K562 (cell line): ENCODE data around the gene LRRC71.
A peak's percentile ranks its signal among the peaks of the same experiment; 100 is the strongest.

Experiments
- CBFB ChIP-seq: sonication (generic); formaldehyde crosslinking; IDR thresholded peaks from 2 replicates; pipeline ENCODE4 v1.4.0; 2020; ENCODE audit warnings: mild to moderate bottlenecking, missing genetic modification reagents
- CHD4 ChIP-seq: fragments of 200-600 bp; sonication (generic); IDR thresholded peaks from 3 replicates; pipeline ENCODE4 v1.6.1; 2012; ENCODE audit warnings: low read depth, mild to moderate bottlenecking, mixed read lengths, low read length, inconsistent platforms; ENCODE audit not compliant: insufficient read depth, insufficient replicate concordance, poor library complexity, severe bottlenecking
- GTF2F1 ChIP-seq: IDR thresholded peaks from 2 replicates; pipeline ENCODE4 v1.6.1; 2011; ENCODE audit warnings: low read depth, low read length, improper control_type of control experiment
- HMG20B ChIP-seq: fragments of 250-450 bp; sonication (Bioruptor Pico); IDR thresholded peaks from 2 replicates; pipeline ENCODE4 v1.5.0; 2021; ENCODE audit warnings: mild to moderate bottlenecking
- MAFK ChIP-seq: IDR thresholded peaks from 2 replicates; pipeline ENCODE4 v1.6.1; 2011; ENCODE audit warnings: low read length, improper control_type of control experiment
- POLR2A ChIP-seq: fragments of 450-650 bp; conservative IDR thresholded peaks from 2 replicates; pipeline ENCODE4 v1.6.1; 2016
- POLR2AphosphoS5 ChIP-seq: IDR thresholded peaks from 2 replicates; pipeline ENCODE4 v1.6.1; 2011; ENCODE audit warnings: mild to moderate bottlenecking, low read depth, low read length, moderate library complexity; ENCODE audit not compliant: control insufficient read depth, insufficient read depth
- TRIM28 ChIP-seq: fragments of 450-650 bp; IDR thresholded peaks from 2 replicates; pipeline ENCODE4 v1.6.1; 2017
- ZC3H11A ChIP-seq: IDR thresholded peaks from 2 replicates; pipeline ENCODE4 v1.6.1; 2012; ENCODE audit warnings: low read depth, low read length, improper control_type of control experiment
- ZNF318 ChIP-seq, 2 experiments: fragments of 450-650 bp; IDR thresholded peaks; 2 replicates each; pipeline ENCODE4 v1.6.1; 2016; ENCODE audit warnings: mild to moderate bottlenecking in 2 of 2, borderline replicate concordance in 1 of 2, low read depth in 1 of 2, moderate library complexity in 1 of 2
- TF ChIP-seq, protein P1 (sequence below): sonication (generic); formaldehyde crosslinking; IDR thresholded peaks from 2 replicates; pipeline ENCODE4 v1.8.1; 2023; ENCODE audit warnings: mild to moderate bottlenecking, missing genetic modification reagents
- TF ChIP-seq, protein P2 (sequence below), 3 experiments: IDR thresholded peaks in 2 of 3; conservative IDR thresholded peaks in 1 of 3; 2 replicates each; pipeline ENCODE4 v1.5.1; 2011 to 2012; ENCODE audit warnings: low read length in 3 of 3, mild to moderate bottlenecking in 3 of 3, control low read depth in 2 of 3, improper control_type of control experiment in 1 of 3, inconsistent platforms in 1 of 3, low read depth in 1 of 3, mixed read lengths in 1 of 3, moderate library complexity in 1 of 3; ENCODE audit not compliant: insufficient read depth in 2 of 3

DNA sequence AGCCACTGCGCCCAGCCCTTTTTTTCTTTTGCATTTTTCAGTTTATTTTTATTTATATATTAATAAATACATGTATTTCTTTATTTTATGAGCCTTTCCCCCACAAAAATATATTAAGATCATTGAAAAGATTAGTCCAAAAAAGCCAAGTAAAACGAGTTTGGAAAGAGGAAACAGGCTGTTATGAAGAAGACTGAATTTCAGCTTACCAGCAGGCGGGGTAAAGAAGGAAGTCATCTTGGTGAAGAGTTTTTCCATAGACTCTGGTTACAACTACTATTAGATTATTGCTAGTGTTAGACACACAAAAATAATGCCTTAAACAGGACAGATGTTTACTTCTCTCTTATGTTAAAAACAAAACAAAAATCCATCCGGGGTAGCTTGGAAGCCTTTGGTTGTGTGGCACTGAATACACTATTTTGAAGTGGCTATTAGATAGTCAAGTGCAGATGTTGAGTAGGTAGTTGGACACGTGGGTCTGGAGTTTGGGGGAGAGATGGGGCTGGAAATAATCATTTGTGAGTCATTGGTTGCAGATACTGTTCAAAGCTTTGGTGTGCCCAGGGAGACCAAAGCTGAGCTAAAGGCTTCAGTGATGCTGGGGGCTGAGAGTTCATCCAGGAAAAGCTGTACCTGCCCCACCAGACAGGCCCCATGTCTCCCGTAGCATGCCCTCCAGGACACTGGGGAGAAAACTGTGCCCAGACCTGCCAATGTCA lies 8.7 kb upstream of the LRRC71 start:
- TF ChIP-seq, protein P1, sequence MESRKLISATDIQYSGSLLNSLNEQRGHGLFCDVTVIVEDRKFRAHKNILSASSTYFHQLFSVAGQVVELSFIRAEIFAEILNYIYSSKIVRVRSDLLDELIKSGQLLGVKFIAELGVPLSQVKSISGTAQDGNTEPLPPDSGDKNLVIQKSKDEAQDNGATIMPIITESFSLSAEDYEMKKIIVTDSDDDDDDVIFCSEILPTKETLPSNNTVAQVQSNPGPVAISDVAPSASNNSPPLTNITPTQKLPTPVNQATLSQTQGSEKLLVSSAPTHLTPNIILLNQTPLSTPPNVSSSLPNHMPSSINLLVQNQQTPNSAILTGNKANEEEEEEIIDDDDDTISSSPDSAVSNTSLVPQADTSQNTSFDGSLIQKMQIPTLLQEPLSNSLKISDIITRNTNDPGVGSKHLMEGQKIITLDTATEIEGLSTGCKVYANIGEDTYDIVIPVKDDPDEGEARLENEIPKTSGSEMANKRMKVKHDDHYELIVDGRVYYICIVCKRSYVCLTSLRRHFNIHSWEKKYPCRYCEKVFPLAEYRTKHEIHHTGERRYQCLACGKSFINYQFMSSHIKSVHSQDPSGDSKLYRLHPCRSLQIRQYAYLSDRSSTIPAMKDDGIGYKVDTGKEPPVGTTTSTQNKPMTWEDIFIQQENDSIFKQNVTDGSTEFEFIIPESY (CRISPR knock-in tag) = no peak
- TF ChIP-seq MAFK (no peak), GTF2F1 (no peak), POLR2A (no peak), ZC3H11A (no peak), HMG20B (CRISPR knock-in tag) (no peak), ZNF318 (IDR thresholded peaks at IDR 0.05; ENCODE audit: borderline replicate concordance in 1 of 2, low read depth in 1 of 2) (no peak), CBFB (CRISPR knock-in tag) (no peak), TRIM28 (no peak), CHD4 (no peak), POLR2AphosphoS5 (no peak)
- TF ChIP-seq, protein P2, sequence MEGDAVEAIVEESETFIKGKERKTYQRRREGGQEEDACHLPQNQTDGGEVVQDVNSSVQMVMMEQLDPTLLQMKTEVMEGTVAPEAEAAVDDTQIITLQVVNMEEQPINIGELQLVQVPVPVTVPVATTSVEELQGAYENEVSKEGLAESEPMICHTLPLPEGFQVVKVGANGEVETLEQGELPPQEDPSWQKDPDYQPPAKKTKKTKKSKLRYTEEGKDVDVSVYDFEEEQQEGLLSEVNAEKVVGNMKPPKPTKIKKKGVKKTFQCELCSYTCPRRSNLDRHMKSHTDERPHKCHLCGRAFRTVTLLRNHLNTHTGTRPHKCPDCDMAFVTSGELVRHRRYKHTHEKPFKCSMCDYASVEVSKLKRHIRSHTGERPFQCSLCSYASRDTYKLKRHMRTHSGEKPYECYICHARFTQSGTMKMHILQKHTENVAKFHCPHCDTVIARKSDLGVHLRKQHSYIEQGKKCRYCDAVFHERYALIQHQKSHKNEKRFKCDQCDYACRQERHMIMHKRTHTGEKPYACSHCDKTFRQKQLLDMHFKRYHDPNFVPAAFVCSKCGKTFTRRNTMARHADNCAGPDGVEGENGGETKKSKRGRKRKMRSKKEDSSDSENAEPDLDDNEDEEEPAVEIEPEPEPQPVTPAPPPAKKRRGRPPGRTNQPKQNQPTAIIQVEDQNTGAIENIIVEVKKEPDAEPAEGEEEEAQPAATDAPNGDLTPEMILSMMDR (IDR thresholded peaks at IDR 0.05 in 2 of 3, conservative IDR thresholded peaks at IDR 0.05 in 1 of 3; ENCODE audit: insufficient read depth in 2 of 3, low read depth in 1 of 3, low read length in 3 of 3) = peak in 1 of 3 experiments; percentile 8; a peak in 1 of 6 replicates
